WTC11 (cell line): ENCODE results near the gene NAV2. TPM values are rescaled to one million over a fixed set of nuclear protein-coding genes. Genes with fewer than 3 reads are reported as not detected.

Experiments
- ATAC-seq: fragments of 200-7000 bp; cut with Tn5 transposase; 2 replicates; pipeline ENCODE4 v1.10.0; 2021; ENCODE audit warnings: mild to moderate bottlenecking, moderate library complexity
- CTCF ChIA-PET: fragments of 300-600 bp; sonication (Branson Sonifier 250); formaldehyde crosslinking; loops from one replicate; lab custom pipeline; 2021; ENCODE audit warnings: antibody characterized with exemption; lab: Charles Lee
- POLR2A ChIA-PET: fragments of 350-600 bp; sonication (Branson Sonifier 250); formaldehyde crosslinking; loops from one replicate; lab custom pipeline; 2021; ENCODE audit warnings: antibody characterized with exemption; lab: Charles Lee
- DNase-seq: peaks from one replicate; pipeline ENCODE4 v3.0.0; 2021; ENCODE audit warnings: low spot score
- H3K27ac Mint-ChIP-seq: 2 replicates; pipeline ENCODE4 v1.8.0; 2021; ENCODE audit warnings: mixed read lengths
- H3K27me3 Mint-ChIP-seq: 2 replicates; pipeline ENCODE4 v1.8.0; 2021; ENCODE audit warnings: low read depth, mild to moderate bottlenecking, moderate library complexity, mixed read lengths
- H3K36me3 Mint-ChIP-seq: 2 replicates; pipeline ENCODE4 v1.8.0; 2021; ENCODE audit warnings: mixed read lengths
- H3K4me1 Mint-ChIP-seq: 2 replicates; pipeline ENCODE4 v1.8.0; 2022; ENCODE audit warnings: mixed read lengths
- H3K4me3 Mint-ChIP-seq: 2 replicates; pipeline ENCODE4 v1.8.0; 2021; ENCODE audit warnings: mild to moderate bottlenecking, moderate library complexity, mixed read lengths
- H3K9me3 Mint-ChIP-seq: 2 replicates; pipeline ENCODE4 v1.8.0; 2021; ENCODE audit warnings: mixed read lengths
- AFF4 ChIP-seq: sonication (generic); formaldehyde crosslinking; IDR thresholded peaks from 2 replicates; pipeline ENCODE4 v1.8.1; 2023; ENCODE audit warnings: mild to moderate bottlenecking, missing genetic modification reagents, borderline replicate concordance
- ARID4B ChIP-seq: sonication (generic); formaldehyde crosslinking; IDR thresholded peaks from 2 replicates; pipeline ENCODE4 v1.8.0; 2023; ENCODE audit warnings: missing genetic modification reagents, mild to moderate bottlenecking, borderline replicate concordance
- ATF1 ChIP-seq: sonication (generic); formaldehyde crosslinking; IDR thresholded peaks from 2 replicates; pipeline ENCODE4 v1.8.1; 2023; ENCODE audit warnings: mild to moderate bottlenecking, moderate library complexity, missing genetic modification reagents
- CREB1 ChIP-seq: sonication (generic); formaldehyde crosslinking; IDR thresholded peaks from 2 replicates; pipeline ENCODE4 v1.8.0; 2023; ENCODE audit warnings: mild to moderate bottlenecking, missing genetic modification reagents
- IRF1 ChIP-seq: sonication (generic); formaldehyde crosslinking; IDR thresholded peaks from 2 replicates; pipeline ENCODE4 v1.8.0; 2023; ENCODE audit warnings: missing genetic modification reagents
- MYBL2 ChIP-seq: sonication (generic); formaldehyde crosslinking; IDR thresholded peaks from 2 replicates; pipeline ENCODE4 v1.8.1; 2023; ENCODE audit warnings: mild to moderate bottlenecking, moderate library complexity, missing genetic modification reagents
- NFATC4 ChIP-seq: fragments of 250-450 bp; sonication (Bioruptor Pico); IDR thresholded peaks from 2 replicates; pipeline ENCODE4 v1.9.0; 2021; ENCODE audit warnings: mild to moderate bottlenecking
- NFE2L1 ChIP-seq: sonication (generic); formaldehyde crosslinking; IDR thresholded peaks from 2 replicates; pipeline ENCODE4 v1.8.1; 2023; ENCODE audit warnings: missing genetic modification reagents
- OVOL2 ChIP-seq: fragments of 250-450 bp; sonication (Bioruptor Pico); IDR thresholded peaks from 2 replicates; pipeline ENCODE4 v1.9.0; 2021; ENCODE audit warnings: mild to moderate bottlenecking, borderline replicate concordance
- PRDM15 ChIP-seq: sonication (generic); formaldehyde crosslinking; IDR thresholded peaks from 2 replicates; pipeline ENCODE4 v1.8.0; 2022; ENCODE audit warnings: missing genetic modification reagents
- TEAD1 ChIP-seq: sonication (generic); formaldehyde crosslinking; IDR thresholded peaks from 2 replicates; pipeline ENCODE4 v1.8.0; 2022; ENCODE audit warnings: mild to moderate bottlenecking, missing genetic modification reagents
- USF1 ChIP-seq: sonication (generic); formaldehyde crosslinking; IDR thresholded peaks from 2 replicates; pipeline ENCODE4 v1.8.0; 2022; ENCODE audit warnings: mild to moderate bottlenecking, missing genetic modification reagents
- ZBTB43 ChIP-seq: sonication (generic); formaldehyde crosslinking; IDR thresholded peaks from 2 replicates; pipeline ENCODE4 v1.8.1; 2023; ENCODE audit warnings: mild to moderate bottlenecking, missing genetic modification reagents
- ZMAT4 ChIP-seq: fragments of 250-450 bp; sonication (Bioruptor Pico); IDR thresholded peaks from 2 replicates; pipeline ENCODE4 v1.9.0; 2021; ENCODE audit warnings: mild to moderate bottlenecking
- ZNF121 ChIP-seq: sonication (generic); formaldehyde crosslinking; IDR thresholded peaks from 2 replicates; pipeline ENCODE4 v1.8.0; 2023; ENCODE audit warnings: missing genetic modification reagents
- ZNF138 ChIP-seq: sonication (generic); formaldehyde crosslinking; conservative IDR thresholded peaks from 2 replicates; pipeline ENCODE4 v1.8.1; 2022; ENCODE audit warnings: mild to moderate bottlenecking, moderate library complexity, missing genetic modification reagents
- ZNF263 ChIP-seq: sonication (generic); formaldehyde crosslinking; IDR thresholded peaks from 2 replicates; pipeline ENCODE4 v1.8.1; 2022; ENCODE audit warnings: low read depth, mild to moderate bottlenecking, moderate library complexity, missing genetic modification reagents
- ZNF281 ChIP-seq: sonication (generic); formaldehyde crosslinking; IDR thresholded peaks from 2 replicates; pipeline ENCODE4 v1.8.0; 2023; ENCODE audit warnings: mild to moderate bottlenecking, missing genetic modification reagents
- ZNF671 ChIP-seq: fragments of 250-450 bp; sonication (Bioruptor Pico); IDR thresholded peaks from 2 replicates; pipeline ENCODE4 v1.8.0; 2021; ENCODE audit warnings: mild to moderate bottlenecking
- total RNA-seq: library from RNA; stranded (reverse); gene quantifications from 3 replicates; pipeline ENCODE4 v1.2.3, GENCODE V29; 2021

Gene NAV2
- total RNA-seq, 1 experiment from 2014 or later: 42.8 TPM

- DNase-seq (no peak), ATAC-seq (no peak)
- no peaks in the 10 kb centered on the region for H3K9me3 Mint-ChIP-seq
- peaks cover 22% of the 10 kb centered on the region for H3K4me1 Mint-ChIP-seq
- H3K27me3 Mint-ChIP-seq: peaks cover 15% of the 10 kb centered on the region
- ChIA-PET CTCF (no interaction called here), POLR2A (no interaction called here)
- H3K4me3 Mint-ChIP-seq: no peak overlapping the region
- H3K36me3 Mint-ChIP-seq: no peaks in the 10 kb centered on the region
- no peak overlapping the region for H3K27ac Mint-ChIP-seq
- TF ChIP-seq MYBL2 (CRISPR knock-in tag) (no peak), ZMAT4 (CRISPR knock-in tag) (no peak), OVOL2 (CRISPR knock-in tag) (no peak), ZNF671 (CRISPR knock-in tag) (no peak), NFE2L1 (CRISPR knock-in tag) (no peak), NFATC4 (CRISPR knock-in tag) (no peak), PRDM15 (no peak), ATF1 (CRISPR knock-in tag) (no peak), USF1 (no peak), ZNF138 (CRISPR knock-in tag) (no peak), ZNF263 (CRISPR knock-in tag) (no peak), AFF4 (CRISPR knock-in tag) (no peak), IRF1 (CRISPR knock-in tag) (no peak), ZBTB43 (CRISPR knock-in tag) (no peak), ZNF121 (no peak), ARID4B (no peak), ZNF281 (CRISPR knock-in tag) (no peak), CREB1 (no peak), TEAD1 (CRISPR knock-in tag) (no peak)
Measured at GRCh38 chr11:20007386-20007785, 294.7 kb downstream of the NAV2 start.
